ENCODE results near the gene TOLLIP. TPM values are rescaled to one million over a fixed set of nuclear protein-coding genes. Genes with fewer than 3 reads are reported as not detected.

The TOLLIP gene
- total and polyA plus RNA-seq, 4 donors, result 20.0 to 52.1 (median 34.9) TPM

GRCh38 chr11:1285876-1286275 is 23.6 kb downstream of the TOLLIP start:
- ATAC-seq (ENCODE audit: low FRiP score) (no peak), DNase-seq (no peak)
- WGBS, 2 donors, result 89 to 91% methylated on average over 17 of the region's 17 CpGs
- Histone ChIP-seq H3K27ac (ENCODE audit: low read depth in 1 of 2, low read length in 2 of 2) (no peak overlapping the region), H3K9me3 (ENCODE audit: control insufficient read depth, low read length) (no peaks in the 10 kb centered on the region), H3K4me1 (ENCODE audit: control insufficient read depth in 1 of 2, insufficient read depth in 2 of 2, low read length in 2 of 2) (no peaks in the 10 kb centered on the region), H3K4me3 (ENCODE audit: low read length in 2 of 2) (no peak overlapping the region), H3K36me3 (ENCODE audit: control insufficient read depth in 1 of 2, insufficient read depth in 2 of 2, low read length in 1 of 2) (peaks cover 0 to 11% of the 10 kb centered on the region in 2 donors), H3K27me3 (ENCODE audit: control insufficient read depth in 1 of 2, insufficient read depth in 2 of 2, low read length in 1 of 2) (no peaks in the 10 kb centered on the region)
- intact Hi-C loops (cut with DNase I), result no loop called here

GRCh38 chr11:1285316-1285744 is 24.1 kb downstream of the TOLLIP start:
- intact Hi-C loops (cut with DNase I), result no loop called here

GRCh38 chr11:1283906-1284305 is 25.5 kb downstream of the TOLLIP start:
- WGBS, 2 donors, result 89 to 90% methylated on average over 8 of the region's 8 CpGs
- Histone ChIP-seq H3K36me3 (ENCODE audit: control insufficient read depth in 1 of 2, insufficient read depth in 2 of 2, low read length in 1 of 2) (peaks cover 0 to 18% of the 10 kb centered on the region in 2 donors), H3K27me3 (ENCODE audit: control insufficient read depth in 1 of 2, insufficient read depth in 2 of 2, low read length in 1 of 2) (no peaks in the 10 kb centered on the region), H3K27ac (ENCODE audit: low read depth in 1 of 2, low read length in 2 of 2) (no peak overlapping the region), H3K4me1 (ENCODE audit: control insufficient read depth in 1 of 2, insufficient read depth in 2 of 2, low read length in 2 of 2) (no peaks in the 10 kb centered on the region), H3K9me3 (ENCODE audit: control insufficient read depth, low read length) (no peaks in the 10 kb centered on the region), H3K4me3 (ENCODE audit: low read length in 2 of 2) (no peak overlapping the region)
- intact Hi-C loops (cut with DNase I), result no loop called here
- ATAC-seq (ENCODE audit: low FRiP score) (no peak), DNase-seq (no peak)

More at GRCh38 chr11:1285316-1285744, 24.1 kb downstream of the TOLLIP start:
- Histone ChIP-seq H3K4me1 (ENCODE audit: control insufficient read depth in 1 of 2, insufficient read depth in 2 of 2, low read length in 2 of 2) (no peaks in the 10 kb centered on the region), H3K4me3 (ENCODE audit: low read length in 2 of 2) (no peak overlapping the region), H3K9me3 (ENCODE audit: control insufficient read depth, low read length) (no peaks in the 10 kb centered on the region), H3K27me3 (ENCODE audit: control insufficient read depth in 1 of 2, insufficient read depth in 2 of 2, low read length in 1 of 2) (no peaks in the 10 kb centered on the region), H3K36me3 (ENCODE audit: control insufficient read depth in 1 of 2, insufficient read depth in 2 of 2, low read length in 1 of 2) (peaks cover 0 to 15% of the 10 kb centered on the region in 2 donors), H3K27ac (ENCODE audit: low read depth in 1 of 2, low read length in 2 of 2) (no peak overlapping the region)
- DNase-seq, result no peak
- 96 to 98% methylated on average over 23 of the region's 23 CpGs for WGBS, 2 donors
- ATAC-seq (ENCODE audit: low FRiP score), result no peak

- no peaks in the 10 kb centered on the region for H3K4me1 ChIP-seq (ENCODE audit: control insufficient read depth in 1 of 2, insufficient read depth in 2 of 2, low read length in 2 of 2)
- DNase-seq (no peak), ATAC-seq (ENCODE audit: low FRiP score) (no peak)
- peaks cover 0 to 14% of the 10 kb centered on the region in 2 donors for H3K36me3 ChIP-seq (ENCODE audit: control insufficient read depth in 1 of 2, insufficient read depth in 2 of 2, low read length in 1 of 2)
- no peak overlapping the region for H3K4me3 ChIP-seq (ENCODE audit: low read length in 2 of 2)
- intact Hi-C loops (cut with DNase I), result no loop called here
- WGBS, 2 donors, result 90 to 93% methylated on average over 18 of the region's 18 CpGs
- H3K27ac ChIP-seq (ENCODE audit: low read depth in 1 of 2, low read length in 2 of 2), result no peak overlapping the region
- H3K27me3 ChIP-seq (ENCODE audit: control insufficient read depth in 1 of 2, insufficient read depth in 2 of 2, low read length in 1 of 2), result no peaks in the 10 kb centered on the region
- no peaks in the 10 kb centered on the region for H3K9me3 ChIP-seq (ENCODE audit: control insufficient read depth, low read length)
Measured at GRCh38 chr11:1283091-1283511, 26.3 kb downstream of the TOLLIP start.

GRCh38 chr11:1281974-1282365 is 27.5 kb downstream of the TOLLIP start:
- WGBS, 2 donors, result 65 to 67% methylated on average over 3 of the region's 3 CpGs
- no peak overlapping the region for H3K27ac ChIP-seq (ENCODE audit: low read depth in 1 of 2, low read length in 2 of 2)
- intact Hi-C loops (cut with DNase I), result no loop called here
- no peaks in the 10 kb centered on the region for H3K4me1 ChIP-seq (ENCODE audit: control insufficient read depth in 1 of 2, insufficient read depth in 2 of 2, low read length in 2 of 2)
- no peaks in the 10 kb centered on the region for H3K27me3 ChIP-seq (ENCODE audit: control insufficient read depth in 1 of 2, insufficient read depth in 2 of 2, low read length in 1 of 2)
- ATAC-seq (ENCODE audit: low FRiP score) (no peak), DNase-seq (no peak)
- H3K36me3 ChIP-seq (ENCODE audit: control insufficient read depth in 1 of 2, insufficient read depth in 2 of 2, low read length in 1 of 2), result peaks cover 0 to 14% of the 10 kb centered on the region in 2 donors
- H3K9me3 ChIP-seq (ENCODE audit: control insufficient read depth, low read length), result no peaks in the 10 kb centered on the region
- no peak overlapping the region for H3K4me3 ChIP-seq (ENCODE audit: low read length in 2 of 2)

GRCh38 chr11:1281326-1281973 is 28.0 kb downstream of the TOLLIP start:
- Histone ChIP-seq H3K27ac (ENCODE audit: low read depth in 1 of 2, low read length in 2 of 2) (no peak overlapping the region), H3K27me3 (ENCODE audit: control insufficient read depth in 1 of 2, insufficient read depth in 2 of 2, low read length in 1 of 2) (no peaks in the 10 kb centered on the region), H3K4me3 (ENCODE audit: low read length in 2 of 2) (no peak overlapping the region), H3K9me3 (ENCODE audit: control insufficient read depth, low read length) (no peaks in the 10 kb centered on the region), H3K4me1 (ENCODE audit: control insufficient read depth in 1 of 2, insufficient read depth in 2 of 2, low read length in 2 of 2) (no peaks in the 10 kb centered on the region), H3K36me3 (ENCODE audit: control insufficient read depth in 1 of 2, insufficient read depth in 2 of 2, low read length in 1 of 2) (peaks cover 0 to 12% of the 10 kb centered on the region in 2 donors)
- WGBS, 2 donors, result 89 to 92% methylated on average over 33 of the region's 33 CpGs
- DNase-seq, result no peak
- no peak for ATAC-seq (ENCODE audit: low FRiP score)
- intact Hi-C loops (cut with DNase I), result no loop called here

GRCh38 chr11:1280116-1281035 is 29.1 kb downstream of the TOLLIP start:
- H3K4me3 ChIP-seq (ENCODE audit: low read length in 2 of 2), result no peak overlapping the region
- H3K27me3 ChIP-seq (ENCODE audit: control insufficient read depth in 1 of 2, insufficient read depth in 2 of 2, low read length in 1 of 2), result no peaks in the 10 kb centered on the region
- H3K4me1 ChIP-seq (ENCODE audit: control insufficient read depth in 1 of 2, insufficient read depth in 2 of 2, low read length in 2 of 2), result no peaks in the 10 kb centered on the region
- no peak overlapping the region for H3K27ac ChIP-seq (ENCODE audit: low read depth in 1 of 2, low read length in 2 of 2)
- no peaks in the 10 kb centered on the region for H3K9me3 ChIP-seq (ENCODE audit: control insufficient read depth, low read length)
- intact Hi-C loops (cut with DNase I), result no loop called here
- DNase-seq (no peak), ATAC-seq (ENCODE audit: low FRiP score) (no peak)
- peaks cover 0 to 9% of the 10 kb centered on the region in 2 donors for H3K36me3 ChIP-seq (ENCODE audit: control insufficient read depth in 1 of 2, insufficient read depth in 2 of 2, low read length in 1 of 2)
- 91 to 93% methylated on average over 46 of the region's 46 CpGs for WGBS, 2 donors

- intact Hi-C loops (cut with DNase I), result loop anchor here in 1 of 2 donors (5.0 to 10.0 kb wide), 2 partner anchors 205 to 1123 kb away; partner anchors contain the start of genes MOB2 and TSSC4
- H3K27ac ChIP-seq (ENCODE audit: low read depth in 1 of 2, low read length in 2 of 2), result no peak overlapping the region
- no peak for DNase-seq
- no peak overlapping the region for H3K4me3 ChIP-seq (ENCODE audit: low read length in 2 of 2)
- peaks cover 0 to 9% of the 10 kb centered on the region in 2 donors for H3K36me3 ChIP-seq (ENCODE audit: control insufficient read depth in 1 of 2, insufficient read depth in 2 of 2, low read length in 1 of 2)
- no peaks in the 10 kb centered on the region for H3K27me3 ChIP-seq (ENCODE audit: control insufficient read depth in 1 of 2, insufficient read depth in 2 of 2, low read length in 1 of 2)
- H3K4me1 ChIP-seq (ENCODE audit: control insufficient read depth in 1 of 2, insufficient read depth in 2 of 2, low read length in 2 of 2), result no peaks in the 10 kb centered on the region
- ATAC-seq (ENCODE audit: low FRiP score), result no peak
- H3K9me3 ChIP-seq (ENCODE audit: control insufficient read depth, low read length), result no peaks in the 10 kb centered on the region
- 94 to 95% methylated on average over 14 of the region's 14 CpGs for WGBS, 2 donors
Measured at GRCh38 chr11:1279674-1280055, 29.8 kb downstream of the TOLLIP start.
